Measurements from ENCODE around the gene S100A11.

S100A11 gene

DNA sequence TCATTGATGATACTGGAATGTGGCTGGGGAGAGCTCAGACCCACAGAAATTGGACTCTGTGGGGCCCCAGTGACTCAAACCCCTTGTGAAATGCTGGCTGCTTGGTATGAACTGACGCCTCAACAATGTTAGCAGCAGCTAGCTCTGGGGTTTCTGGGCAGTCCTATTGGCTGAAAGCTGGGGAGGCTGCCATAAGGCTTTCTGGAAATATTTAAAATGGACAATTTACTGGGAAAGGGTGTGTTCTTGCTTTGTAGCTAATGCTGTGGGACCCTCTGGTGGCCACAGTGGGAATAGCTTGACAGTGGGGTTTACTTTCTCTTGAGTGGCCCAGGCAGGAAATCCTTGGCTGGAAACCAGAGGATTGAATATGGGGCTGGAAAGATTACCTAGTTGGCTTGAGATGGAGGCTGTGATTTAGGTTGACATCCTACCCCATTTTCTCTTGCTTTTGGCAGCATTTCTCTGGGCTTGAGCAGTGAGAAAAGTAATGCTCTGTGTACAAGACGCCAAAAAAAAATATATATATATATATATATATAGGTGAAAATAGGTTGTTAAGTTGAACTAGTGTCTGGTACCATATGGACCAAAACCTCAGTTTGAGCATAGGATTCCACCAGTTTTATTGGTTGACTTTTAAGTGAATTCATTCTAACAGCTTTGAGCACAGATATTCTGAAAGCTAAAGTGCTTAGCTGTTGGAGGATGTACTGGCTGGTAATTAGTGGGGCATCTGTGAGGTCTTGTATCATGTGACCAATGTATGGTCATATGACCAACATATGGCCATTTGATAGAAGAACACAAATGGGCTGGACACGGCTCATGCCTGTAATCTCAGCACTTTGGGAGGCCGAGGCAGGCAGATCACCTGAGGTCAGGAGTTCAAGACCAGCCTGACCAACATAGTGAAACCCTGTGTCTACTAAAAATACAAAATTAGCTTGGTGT is 34.9 kb downstream of the S100A11 start:
- peak; percentile 84 for DNase-seq (ENCODE audit: low spot score)

DNA sequence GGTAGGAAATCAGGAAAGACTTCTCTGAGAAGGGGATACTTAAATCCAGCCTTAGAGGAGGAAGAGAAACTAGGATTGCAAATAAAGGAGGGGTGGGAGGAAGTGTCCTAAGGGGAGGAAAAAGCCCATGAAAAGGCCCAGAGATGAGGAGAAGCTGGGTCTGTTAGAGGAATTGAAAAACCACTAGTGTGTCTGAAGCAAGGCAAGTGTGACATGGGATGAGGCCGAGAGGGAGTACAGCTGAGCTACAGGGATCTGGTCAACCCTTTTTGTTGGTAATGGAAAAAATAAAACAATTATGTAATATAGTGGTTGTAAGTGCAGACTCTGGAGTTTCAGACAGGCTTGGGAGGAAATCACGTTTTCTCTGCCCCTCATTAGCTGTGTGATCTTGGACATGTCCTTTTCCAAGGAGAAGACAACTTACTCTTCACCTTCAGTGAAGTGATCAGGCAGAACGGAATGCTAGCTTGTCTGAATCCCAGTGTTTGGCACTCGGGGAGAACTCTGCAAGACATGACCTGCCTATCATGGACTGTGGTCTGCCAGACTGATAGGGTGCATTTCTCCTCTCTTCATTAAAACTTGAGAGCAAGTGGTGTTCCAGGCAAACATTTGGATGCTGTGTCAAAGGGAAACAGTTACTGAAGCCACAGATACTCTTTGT is 35.7 kb downstream of the S100A11 start:
- DNase-seq (ENCODE audit: low spot score): no peak

GRCh38 chr1:151998611-151999362 is 38.0 kb downstream of the S100A11 start:
- peak; percentile 75 for DNase-seq (ENCODE audit: low spot score)

- no peak for DNase-seq (ENCODE audit: low spot score)
Observed at GRCh38 chr1:151997284-151997570, 39.6 kb downstream of the S100A11 start.

- DNase-seq (ENCODE audit: low spot score): no peak
Observed at GRCh38 chr1:151995774-151996173, 41.0 kb downstream of the S100A11 start.

GRCh38 chr1:151994956-151995355 is 41.8 kb downstream of the S100A11 start:
- DNase-seq (ENCODE audit: low spot score): peak; percentile 78

- DNase-seq (ENCODE audit: low spot score): peak; percentile 89
Observed at GRCh38 chr1:151993734-151994496, 42.9 kb downstream of the S100A11 start, which contains the start of gene S100A10. S100A10 (minus strand) TSS chr1:151993859; CDS start chr1:151986230, 7,629 bp downstream.

DNA sequence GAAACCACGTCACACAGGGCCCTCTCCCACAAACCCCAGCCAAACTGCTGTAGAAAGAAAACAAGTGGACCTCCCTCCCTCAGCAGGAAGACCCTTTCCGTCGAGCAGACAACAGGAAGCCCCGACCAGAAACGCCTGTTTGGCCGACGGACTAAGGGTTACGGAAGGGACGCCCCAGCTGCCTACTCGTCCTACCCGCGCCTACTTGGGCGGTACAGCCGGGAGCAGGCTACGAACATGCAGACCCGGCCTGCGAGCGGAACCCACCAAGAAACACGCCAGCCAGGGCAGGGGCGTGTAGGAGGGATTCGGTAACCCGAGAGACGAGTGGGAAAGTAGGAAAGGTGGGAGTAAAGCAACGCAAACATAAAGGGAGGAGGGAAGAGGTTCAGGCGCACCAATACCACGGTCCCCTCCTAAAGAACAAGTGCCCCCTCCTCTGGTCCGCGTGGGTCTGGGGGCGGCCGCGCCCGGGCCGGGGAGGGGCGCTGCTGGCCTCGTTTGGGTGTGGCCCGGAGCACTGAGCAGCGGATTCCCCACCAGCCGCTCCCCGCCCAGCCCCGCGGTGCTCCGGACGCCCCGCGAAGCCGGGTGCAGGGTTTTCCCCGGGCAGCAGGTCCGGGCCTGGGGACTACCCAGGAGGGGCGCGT is 43.6 kb downstream of the S100A11 start:
- DNase-seq (ENCODE audit: low spot score): no peak

DNA sequence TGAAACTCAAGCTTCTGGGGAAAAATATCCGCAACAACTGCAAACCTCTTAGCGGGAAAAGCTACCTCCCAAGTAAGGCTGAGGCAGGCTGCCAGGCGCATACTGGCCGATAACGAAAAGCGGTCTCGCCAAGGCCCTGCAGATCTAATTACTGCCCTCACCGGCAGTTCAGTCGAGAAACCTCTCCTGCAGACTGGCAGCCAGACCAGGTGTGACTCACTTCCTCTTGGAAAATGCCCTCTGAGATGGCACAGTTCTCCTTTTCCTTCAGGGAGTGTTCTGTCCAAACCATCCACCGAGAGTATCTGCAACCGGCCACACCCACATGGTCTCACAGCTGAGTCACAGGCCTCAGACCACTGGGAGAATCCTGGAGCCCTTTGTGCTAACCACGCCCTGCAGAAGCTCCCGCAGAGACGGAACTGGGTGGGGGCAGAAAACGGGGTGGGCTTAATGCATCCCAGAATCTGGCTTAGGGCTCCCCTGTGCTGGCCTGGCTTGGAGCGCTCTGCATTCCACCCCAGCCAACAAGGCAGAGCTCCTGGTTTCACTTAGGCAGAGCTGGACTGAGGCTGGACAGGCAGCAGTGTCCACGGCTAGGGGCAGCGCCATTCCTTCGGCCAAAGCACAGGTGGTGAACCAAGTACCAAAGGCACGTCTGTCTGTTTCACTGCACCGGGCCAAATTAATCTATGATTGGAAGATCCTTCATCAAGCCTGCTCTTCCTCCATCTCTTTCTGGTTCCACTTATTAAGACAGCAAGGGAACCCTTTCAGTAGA is 44.3 kb downstream of the S100A11 start:
- peak; percentile 97 for DNase-seq (ENCODE audit: low spot score)

GRCh38 chr1:151991663-151992302 is 45.0 kb downstream of the S100A11 start:
- DNase-seq (ENCODE audit: low spot score): peak; percentile 36

- peak; percentile 70 for DNase-seq (ENCODE audit: low spot score)
Observed at GRCh38 chr1:151990856-151991198, 46.0 kb downstream of the S100A11 start.

DNA sequence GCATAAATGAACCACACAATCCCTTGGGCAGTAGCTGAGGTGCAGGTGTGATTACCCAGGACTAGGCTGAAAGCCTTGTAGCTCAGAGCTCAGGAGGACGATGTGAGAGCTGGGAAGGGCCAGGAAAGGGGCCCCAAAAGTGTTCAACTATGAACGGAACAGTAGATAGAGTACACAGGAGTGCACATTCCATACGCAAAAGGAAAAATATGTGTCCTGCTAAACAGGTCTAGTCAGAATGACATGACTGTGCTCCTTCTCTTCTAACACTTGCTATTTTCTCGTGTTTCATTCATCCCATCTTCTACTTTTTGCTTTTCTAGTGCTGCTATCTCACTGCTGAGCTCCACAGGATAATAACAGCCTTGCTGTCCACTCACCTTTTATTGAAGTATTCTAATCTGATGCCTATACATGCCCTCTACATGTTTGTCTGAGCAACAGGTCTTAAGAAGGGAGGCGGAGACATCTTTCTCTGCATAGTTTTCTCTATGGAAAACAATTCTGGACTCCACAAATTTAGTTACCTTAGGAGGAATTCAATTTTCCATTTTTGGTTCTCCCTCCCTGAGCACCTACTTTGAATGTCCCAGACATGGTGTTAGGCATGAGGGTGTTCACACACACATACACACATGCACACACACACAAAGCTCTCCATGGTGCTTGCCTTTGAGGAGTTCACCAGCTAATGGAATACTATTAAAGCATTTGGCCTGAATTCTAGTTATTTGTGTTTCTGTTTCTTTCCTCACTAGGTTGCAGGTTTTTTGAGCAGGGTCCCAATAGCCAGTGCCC is 46.5 kb downstream of the S100A11 start:
- no peak for DNase-seq (ENCODE audit: low spot score)

DNA sequence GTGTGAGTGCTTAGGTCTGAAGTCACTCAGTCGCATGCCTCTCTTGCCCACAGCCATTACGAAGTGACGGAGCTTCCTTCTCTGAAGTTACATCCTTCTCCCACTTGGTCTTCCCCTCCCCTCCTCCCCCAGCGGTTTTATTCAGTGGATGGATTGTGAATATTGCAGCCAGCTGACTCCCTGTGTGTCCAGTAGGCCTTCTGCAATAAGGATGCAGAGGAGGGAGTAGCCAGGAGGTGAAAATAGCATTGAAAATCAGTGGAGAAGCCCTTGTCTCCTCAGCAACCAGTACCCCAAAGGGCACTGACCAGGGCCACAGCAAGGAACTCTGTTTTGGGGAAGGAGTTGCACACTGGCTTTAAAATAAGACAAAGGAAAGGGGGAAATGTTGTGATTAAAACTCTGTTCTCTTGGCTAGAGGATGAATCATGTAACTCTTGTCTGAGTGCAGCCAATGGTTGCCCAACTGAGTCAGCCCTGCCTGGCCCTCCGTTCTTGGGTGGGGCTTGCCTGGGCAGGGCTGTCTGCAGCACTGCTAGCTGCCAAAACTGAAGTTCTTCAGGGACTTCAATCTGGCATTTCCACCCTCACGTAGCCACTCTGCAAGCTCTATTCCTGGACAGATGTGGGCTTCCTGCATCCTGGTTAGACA is 47.5 kb downstream of the S100A11 start:
- peak; percentile 93 for DNase-seq (ENCODE audit: low spot score)

- DNase-seq (ENCODE audit: low spot score): peak; percentile 95
Observed at GRCh38 chr1:151988405-151988923, 48.3 kb downstream of the S100A11 start.

GRCh38 chr1:151986501-151987190 is 50.2 kb downstream of the S100A11 start:
- no peak for DNase-seq (ENCODE audit: low spot score)

GRCh38 chr1:151985768-151986167 is 51.0 kb downstream of the S100A11 start:
- no peak for DNase-seq (ENCODE audit: low spot score)

GRCh38 chr1:151985270-151985669 is 51.5 kb downstream of the S100A11 start:
- no peak for DNase-seq (ENCODE audit: low spot score)
